GM12864 (cell line): ENCODE measurements around the gene THAP6.
"Not testable (repeated sequence)": the region's sequence is repeated elsewhere in the genome, so short reads cannot be mapped to it uniquely, and the experiment has no call there.

Experiments used
- DNase-seq: peaks from one replicate; pipeline ENCODE4 v3.0.0-alpha.2; 2011; ENCODE audit warnings: low read depth
- H3K4me3 ChIP-seq: 2 replicates; pipeline ENCODE4 v1.5.1; 2011; ENCODE audit warnings: mild to moderate bottlenecking, low read depth, low read length, control low read depth
- TF ChIP-seq, protein P1 (sequence below): IDR thresholded peaks from 2 replicates; pipeline ENCODE4 v1.5.1; 2011; ENCODE audit warnings: low read depth, mild to moderate bottlenecking, moderate library complexity, low read length, control low read depth, inconsistent platforms; ENCODE audit errors: missing control alignments

Gene THAP6

DNA sequence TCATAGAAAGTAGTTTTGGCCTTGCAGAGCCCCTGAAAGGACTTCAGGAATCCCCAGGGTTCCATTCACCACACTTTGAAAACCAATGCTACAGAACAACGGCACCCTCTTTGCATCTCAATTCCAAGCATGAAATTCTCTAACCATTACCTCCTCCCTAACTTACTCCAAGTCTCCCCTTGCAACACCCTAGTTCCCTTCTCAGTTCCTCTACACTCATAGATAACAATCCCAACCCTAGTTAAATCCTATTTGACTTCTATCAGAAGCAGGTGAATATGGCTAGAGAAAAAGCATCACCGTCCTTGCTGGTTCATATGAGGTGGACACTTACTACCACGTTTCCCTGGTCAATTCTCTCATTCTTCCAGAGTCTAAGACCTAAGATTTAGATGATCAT is 2.4 kb upstream of the THAP6 start:
- TF ChIP-seq, protein P1, sequence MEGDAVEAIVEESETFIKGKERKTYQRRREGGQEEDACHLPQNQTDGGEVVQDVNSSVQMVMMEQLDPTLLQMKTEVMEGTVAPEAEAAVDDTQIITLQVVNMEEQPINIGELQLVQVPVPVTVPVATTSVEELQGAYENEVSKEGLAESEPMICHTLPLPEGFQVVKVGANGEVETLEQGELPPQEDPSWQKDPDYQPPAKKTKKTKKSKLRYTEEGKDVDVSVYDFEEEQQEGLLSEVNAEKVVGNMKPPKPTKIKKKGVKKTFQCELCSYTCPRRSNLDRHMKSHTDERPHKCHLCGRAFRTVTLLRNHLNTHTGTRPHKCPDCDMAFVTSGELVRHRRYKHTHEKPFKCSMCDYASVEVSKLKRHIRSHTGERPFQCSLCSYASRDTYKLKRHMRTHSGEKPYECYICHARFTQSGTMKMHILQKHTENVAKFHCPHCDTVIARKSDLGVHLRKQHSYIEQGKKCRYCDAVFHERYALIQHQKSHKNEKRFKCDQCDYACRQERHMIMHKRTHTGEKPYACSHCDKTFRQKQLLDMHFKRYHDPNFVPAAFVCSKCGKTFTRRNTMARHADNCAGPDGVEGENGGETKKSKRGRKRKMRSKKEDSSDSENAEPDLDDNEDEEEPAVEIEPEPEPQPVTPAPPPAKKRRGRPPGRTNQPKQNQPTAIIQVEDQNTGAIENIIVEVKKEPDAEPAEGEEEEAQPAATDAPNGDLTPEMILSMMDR: no peak
- no peak for DNase-seq
- peak overlapping the region; percentile 7; the same call in 1 of the 2 replicates for H3K4me3 ChIP-seq

DNA sequence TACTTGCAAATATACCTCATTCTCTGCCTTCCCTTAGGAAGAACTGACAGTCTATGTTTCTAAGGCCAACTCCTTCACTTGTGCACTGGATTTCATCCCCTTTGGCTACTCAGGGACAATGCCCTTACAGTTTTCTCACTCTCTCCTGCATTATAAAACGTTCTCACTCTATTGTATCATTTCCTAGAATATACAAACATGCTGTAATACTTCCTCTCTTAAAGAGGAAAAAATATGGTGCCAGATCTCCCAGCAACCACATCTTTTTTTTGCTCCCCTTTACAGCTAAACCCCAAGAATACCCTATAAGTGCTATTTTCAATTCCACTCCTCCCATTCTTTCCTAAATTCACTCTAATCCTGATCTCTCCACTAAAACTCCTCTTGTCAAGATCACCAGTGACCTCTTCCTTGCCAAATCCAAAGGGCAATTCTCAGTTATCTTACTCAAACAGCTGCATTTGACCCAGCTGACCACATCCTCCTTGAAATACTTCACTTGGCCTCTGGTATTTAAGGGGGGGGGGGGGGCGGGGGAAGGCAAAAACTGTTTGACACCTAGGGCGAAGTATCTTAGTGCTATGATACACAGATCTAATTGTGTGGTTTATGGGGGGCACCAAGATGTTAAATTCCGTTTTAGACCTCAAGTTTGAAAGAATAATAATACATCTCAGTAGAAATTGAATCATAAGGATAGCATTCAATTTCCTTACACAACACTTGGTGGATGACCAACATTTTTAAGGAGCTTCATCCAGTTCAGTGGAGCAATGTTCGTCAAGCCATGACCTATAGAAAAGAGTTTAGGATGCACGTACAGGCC is 1.7 kb upstream of the THAP6 start:
- DNase-seq: no peak
- peak overlapping the region; percentile 85 for H3K4me3 ChIP-seq
- TF ChIP-seq, protein P1: no peak

DNA sequence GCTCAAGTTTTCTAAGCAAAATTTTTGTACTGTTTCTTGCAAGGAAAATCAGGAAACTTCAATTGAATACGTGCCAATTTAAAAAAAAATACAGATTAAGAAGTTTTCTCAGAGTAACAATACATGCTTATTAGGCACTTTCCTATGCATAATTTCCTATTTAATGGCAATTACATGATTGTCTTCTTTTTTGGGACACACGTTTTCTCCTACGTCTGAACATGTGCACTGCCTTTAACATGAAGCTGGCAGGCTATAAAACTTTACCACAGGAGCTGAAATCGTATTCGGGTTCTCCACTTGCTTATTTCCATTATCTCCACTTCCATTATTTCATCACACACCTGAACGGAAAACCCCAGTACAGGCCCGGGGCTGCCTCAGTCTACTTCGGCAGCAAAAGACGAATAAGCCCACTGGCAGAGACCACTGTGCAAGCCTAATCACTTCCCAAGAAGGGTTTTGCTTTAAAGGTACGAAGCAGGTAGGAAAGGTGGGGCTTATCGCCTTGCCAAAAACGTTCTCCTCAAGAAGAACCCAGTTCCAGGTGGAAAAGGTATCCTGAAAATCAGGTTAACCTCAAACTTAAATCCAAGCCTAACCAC is 645 bp upstream of the THAP6 start:
- peak overlapping the region; percentile 85 for H3K4me3 ChIP-seq
- TF ChIP-seq, protein P1: no peak
- DNase-seq: no peak

DNA sequence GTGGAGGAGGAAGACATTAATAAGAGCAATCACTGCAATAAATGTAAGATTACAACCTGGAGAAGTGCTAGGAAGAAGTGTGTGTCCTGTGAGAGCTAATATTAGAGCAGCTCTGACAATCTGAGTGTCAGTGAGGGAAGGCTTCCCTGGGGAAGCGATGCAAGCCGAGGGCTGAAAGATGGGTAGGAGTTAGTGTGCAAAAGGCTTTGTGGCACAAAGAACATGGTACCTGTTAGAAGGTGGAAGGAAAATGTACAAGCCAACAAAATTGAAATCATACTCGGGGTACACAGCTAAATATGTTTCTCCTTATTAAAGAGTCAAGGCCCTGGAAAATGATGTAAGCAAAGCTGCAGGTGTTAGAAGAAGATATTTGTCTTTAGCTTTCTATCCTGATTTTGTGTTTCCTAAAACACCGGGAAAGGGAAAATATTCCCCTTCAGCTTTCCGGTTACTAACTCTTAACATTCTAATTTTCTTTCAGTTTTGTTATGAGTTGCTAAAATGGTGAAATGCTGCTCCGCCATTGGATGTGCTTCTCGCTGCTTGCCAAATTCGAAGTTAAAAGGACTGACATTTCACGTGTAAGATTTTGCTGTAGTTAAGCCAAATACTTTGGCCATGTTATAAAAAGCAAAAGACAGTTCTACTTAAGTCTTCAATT is 808 bp downstream of the THAP6 start:
- H3K4me3 ChIP-seq: peak overlapping the region; percentile 85
- no peak for DNase-seq
- TF ChIP-seq, protein P1: no peak

DNA sequence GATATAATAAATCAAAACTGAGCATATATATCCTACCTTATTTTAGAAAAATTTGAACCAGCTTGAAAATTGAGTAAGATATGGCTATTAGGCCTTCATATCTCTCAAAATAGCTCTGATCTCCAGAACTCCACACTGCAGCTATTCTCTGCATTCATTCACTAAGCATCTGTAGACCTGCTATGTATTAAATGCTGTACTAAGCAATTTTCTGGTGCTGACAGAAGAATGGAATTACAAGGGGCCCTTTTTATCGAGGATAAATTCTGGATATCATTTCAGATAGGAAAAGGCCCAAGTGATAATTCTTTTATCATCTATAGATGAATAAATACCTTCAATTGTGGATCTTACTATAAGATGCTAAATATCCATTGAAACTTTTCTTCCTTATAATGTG is 1.9 kb downstream of the THAP6 start:
- no peak overlapping the region for H3K4me3 ChIP-seq
- TF ChIP-seq, protein P1: no peak
- no peak for DNase-seq

DNA sequence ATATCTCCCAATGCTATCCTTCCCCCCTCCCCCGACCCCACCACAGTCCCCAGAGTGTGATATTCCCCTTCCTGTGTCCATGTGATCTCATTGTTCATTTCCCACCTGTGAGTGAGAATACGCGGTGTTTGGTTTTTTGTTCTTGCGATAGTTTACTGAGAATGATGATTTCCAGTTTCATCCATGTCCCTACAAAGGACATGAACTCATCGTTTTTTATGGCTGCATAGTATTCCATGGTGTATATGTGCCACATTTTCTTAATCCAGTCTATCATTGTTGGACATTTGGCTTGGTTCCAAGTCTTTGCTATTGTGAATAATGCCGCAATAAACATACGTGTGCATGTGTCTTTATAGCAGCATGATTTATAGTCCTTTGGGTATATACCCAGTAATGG is 5.2 kb downstream of the THAP6 start:
- H3K4me3 ChIP-seq, DNase-seq: not testable (repeated sequence)

DNA sequence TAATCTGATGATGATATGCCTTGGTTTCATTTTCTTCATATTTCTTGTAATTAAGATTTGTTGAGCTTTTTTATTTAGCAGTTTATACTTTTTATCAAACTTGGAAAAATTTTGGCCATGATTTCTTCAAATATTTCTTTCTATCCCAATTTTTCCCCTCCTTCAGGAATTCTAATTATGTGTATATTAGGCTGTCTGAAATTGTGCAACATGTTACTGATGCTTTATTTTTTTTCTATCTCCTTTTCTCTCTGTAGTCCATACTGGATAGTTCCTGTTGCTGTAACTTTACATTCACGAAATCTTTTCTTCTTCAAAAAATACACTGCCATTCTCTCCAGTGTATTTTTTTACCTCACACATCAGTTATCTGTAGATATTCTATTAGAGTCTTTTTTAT is 10.8 kb downstream of the THAP6 start:
- no peak for DNase-seq
- no peak overlapping the region for H3K4me3 ChIP-seq
- TF ChIP-seq, protein P1: no peak
